Measurements from ENCODE around the gene PDLIM5.

PDLIM5 gene

DNA sequence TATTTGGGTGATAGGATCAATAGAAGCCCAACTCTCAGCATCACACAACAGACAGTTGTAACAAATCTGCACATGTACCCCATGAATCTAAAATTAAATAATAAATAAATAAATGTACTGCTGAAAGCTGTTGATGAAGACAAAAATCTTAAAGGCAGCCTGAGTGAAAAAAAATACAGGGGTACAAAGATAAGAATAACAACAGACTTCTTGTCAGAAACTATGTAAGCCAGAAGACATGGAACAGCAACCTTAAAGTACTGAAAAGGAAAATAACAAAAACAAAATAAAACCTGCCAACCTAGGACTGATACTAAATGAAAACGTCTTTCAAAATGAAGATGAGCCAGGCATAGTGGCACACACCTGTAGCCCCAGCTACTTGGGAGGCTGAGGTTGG lies 25.0 kb upstream of the PDLIM5 start:
- DNase-seq (ENCODE audit: extremely low read depth in 1 of 2, low read depth in 1 of 2), result no peak

DNA sequence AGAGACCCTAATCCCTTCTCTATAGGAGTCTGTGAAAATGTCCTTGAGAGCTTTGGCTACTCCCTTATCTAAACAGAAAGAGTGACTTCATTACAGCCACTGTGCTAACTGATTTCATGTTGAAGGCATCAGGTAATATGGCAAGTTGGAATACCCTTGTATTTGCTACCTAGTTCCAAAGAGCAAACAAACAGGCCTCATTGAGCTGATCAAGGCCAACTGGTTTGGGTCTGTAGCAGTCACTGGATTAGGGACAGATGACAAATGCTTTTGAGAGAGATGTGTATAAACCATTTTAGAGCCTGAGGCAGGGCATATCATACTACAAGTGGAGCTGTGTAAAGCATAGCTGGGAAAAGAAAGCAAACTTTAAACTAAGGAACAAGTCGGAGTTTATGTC lies 22.9 kb upstream of the PDLIM5 start:
- DNase-seq (ENCODE audit: extremely low read depth in 1 of 2, low read depth in 1 of 2), result no peak

DNA sequence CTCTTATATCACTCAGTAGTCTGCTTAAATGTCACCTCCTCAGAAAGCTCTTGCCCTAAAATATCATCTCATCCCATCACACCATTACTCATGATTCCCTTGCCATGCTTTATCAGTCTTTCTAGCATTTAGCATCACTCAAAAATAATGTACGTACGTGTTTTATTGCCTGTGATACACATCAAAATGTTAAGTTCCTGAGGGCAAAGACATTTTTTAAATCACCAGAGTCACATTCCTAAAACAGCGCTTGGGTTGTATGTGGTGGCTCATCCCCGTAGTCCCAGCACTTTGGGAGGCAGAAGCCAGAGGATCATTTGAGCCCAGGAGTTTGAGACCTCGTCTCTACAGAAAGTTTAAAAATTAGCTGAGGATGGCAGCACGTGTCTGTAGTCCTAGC lies 21.3 kb upstream of the PDLIM5 start:
- DNase-seq (ENCODE audit: extremely low read depth in 1 of 2, low read depth in 1 of 2), result no peak

DNA sequence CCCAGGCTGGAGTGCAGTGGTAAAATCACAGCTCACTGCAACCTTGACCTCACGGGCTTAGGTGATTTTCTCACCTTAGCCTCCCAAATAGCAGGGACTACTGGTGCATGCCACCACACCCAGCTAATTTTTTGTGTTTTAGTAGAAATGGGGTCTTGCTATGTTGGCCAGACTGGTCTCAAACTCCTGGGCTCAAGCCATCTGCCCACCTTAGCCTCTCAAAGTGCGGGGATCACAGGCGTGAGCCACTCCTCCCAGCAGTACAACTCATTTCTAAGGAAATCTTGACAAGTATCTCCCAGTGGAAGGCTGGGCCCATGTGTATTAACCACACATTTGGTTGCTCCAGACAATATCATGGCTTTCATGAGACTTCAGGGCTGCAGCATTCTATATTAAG lies 20.4 kb upstream of the PDLIM5 start:
- DNase-seq (ENCODE audit: extremely low read depth in 1 of 2, low read depth in 1 of 2), result no peak

DNA sequence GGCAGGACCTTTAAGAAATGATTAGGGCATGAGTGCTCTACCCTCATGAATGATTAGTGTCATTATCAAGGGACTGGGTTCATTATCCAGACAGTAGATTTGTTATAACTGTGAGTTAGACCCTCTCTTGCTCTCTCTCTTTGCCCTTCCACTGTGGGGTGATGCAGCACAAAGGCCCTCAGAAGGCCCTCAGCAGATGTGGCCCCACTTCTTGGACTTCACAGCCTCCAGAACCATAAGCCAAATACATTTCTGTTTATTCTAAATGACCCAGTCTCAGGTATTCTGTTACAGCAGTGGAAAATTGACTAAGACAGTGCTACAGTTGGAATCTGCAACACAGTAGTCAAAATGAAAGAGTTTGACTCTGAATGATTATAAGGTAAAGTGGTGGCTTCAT lies 17.2 kb upstream of the PDLIM5 start:
- DNase-seq (ENCODE audit: extremely low read depth in 1 of 2, low read depth in 1 of 2), result no peak

DNA sequence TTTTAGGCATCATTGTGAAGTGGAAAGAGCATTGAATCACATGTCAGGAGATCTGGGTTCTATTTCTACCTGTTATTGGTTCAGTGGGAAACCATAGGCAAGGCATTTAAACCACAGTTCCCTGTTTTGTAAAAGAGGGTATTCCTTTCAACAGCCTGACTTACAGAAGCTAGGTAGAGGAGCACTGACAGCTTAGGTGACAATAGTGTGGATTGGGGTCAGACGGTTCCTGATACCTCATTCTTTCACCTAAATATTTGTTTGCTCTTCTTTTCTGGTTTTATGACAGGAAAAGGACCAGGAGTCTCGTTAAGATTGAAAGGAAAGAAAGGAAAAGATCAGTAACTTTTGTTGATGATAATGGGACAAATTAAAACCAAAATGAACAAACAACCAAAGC lies 15.9 kb upstream of the PDLIM5 start:
- DNase-seq (ENCODE audit: extremely low read depth in 1 of 2, low read depth in 1 of 2), result no peak

DNA sequence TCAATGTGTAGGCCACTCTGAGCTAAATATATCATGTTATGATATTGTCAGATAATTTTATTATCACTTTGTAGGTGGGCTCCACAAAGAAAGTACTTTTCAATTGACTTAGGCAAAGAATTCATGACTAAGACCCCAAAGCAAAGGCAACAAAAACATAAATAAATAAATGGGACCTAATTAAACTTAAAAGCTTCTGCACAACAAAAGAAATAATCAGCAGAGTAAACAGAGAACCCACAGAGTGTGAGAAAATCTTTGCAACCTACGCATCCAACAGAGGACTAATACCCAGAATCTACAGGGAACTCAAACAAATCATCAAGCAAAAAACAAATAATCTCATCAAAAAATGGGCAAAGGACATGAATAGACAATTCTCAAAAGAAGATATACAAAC lies 15.2 kb upstream of the PDLIM5 start:
- no peak for DNase-seq (ENCODE audit: extremely low read depth in 1 of 2, low read depth in 1 of 2)

DNA sequence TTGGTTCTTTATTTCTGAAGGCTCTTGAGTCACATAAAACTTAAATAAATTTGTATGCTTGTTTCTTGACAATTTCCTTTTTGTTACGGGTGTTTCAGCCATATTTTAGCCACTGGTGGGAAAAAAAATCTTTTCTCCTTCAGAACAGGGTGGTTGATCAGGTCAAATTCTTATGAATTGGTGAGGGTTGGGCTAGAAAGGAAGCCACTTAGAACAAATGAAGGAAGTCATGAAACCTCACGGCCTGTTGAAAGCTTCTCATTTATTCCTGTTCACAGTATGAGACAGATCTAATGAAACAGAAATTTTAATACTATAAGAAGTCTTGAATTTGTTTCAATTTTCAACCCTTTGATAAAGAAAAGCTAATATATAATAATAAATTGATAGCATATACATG lies 12.1 kb upstream of the PDLIM5 start:
- no peak for DNase-seq (ENCODE audit: extremely low read depth in 1 of 2, low read depth in 1 of 2)

DNA sequence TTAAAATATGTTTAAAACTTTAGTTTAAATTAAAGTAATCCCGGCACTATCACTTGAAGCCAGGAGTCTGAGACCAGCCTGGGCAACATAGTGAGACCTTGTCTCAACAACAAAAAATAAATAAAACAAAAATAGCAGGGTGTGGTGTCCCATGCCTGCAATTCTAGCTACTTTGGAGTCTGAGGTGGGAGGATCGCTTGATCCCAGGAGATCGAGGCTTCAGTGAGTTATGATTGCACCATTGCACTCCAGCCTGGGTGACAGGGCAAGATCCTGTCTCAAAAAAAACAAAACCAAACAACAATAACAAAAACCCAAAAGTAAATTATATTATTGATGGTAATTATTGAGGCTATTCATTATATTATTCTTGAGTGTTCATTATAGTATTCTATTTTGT lies 9.9 kb upstream of the PDLIM5 start:
- no peak for DNase-seq (ENCODE audit: extremely low read depth in 1 of 2, low read depth in 1 of 2)

DNA sequence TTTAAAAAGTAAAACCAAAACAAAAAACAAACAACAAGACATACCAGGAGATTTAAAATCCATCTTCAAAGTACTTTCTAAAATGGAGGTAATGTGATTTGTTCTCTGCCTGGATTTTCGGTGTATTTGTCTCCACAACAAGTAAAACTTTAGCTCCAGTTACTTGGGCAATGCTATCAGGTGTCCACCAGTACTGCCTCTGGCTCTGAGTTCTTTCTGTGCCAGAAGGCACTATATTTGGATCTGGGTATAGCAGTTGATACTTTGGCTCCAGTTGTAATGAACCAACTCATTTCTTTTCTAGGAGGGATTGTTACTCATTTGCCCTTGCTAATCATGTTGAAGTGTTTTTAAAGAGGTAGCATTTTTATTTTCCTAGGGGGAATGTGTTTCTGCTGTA lies 9.5 kb upstream of the PDLIM5 start:
- no peak for DNase-seq (ENCODE audit: extremely low read depth in 1 of 2, low read depth in 1 of 2)

DNA sequence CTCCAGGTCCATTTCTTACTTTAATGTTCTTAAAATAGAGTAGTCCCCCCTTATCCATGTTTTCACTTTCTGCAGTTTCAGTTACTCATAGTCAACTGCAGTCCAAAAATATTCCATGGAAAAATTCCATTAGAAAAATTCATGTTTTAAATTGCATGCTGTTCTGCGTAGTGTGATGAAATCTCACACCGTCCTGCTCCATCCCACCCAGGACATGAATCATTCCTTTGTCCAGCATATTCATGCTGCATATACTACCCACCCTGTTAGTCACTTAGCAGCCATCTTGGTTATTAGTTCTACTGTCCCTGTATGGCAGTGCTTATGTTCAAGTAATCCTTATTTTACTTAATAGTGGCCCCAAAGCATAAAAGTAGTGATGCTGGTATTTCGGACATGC lies 5.4 kb upstream of the PDLIM5 start:
- no peak for DNase-seq (ENCODE audit: extremely low read depth in 1 of 2, low read depth in 1 of 2)

DNA sequence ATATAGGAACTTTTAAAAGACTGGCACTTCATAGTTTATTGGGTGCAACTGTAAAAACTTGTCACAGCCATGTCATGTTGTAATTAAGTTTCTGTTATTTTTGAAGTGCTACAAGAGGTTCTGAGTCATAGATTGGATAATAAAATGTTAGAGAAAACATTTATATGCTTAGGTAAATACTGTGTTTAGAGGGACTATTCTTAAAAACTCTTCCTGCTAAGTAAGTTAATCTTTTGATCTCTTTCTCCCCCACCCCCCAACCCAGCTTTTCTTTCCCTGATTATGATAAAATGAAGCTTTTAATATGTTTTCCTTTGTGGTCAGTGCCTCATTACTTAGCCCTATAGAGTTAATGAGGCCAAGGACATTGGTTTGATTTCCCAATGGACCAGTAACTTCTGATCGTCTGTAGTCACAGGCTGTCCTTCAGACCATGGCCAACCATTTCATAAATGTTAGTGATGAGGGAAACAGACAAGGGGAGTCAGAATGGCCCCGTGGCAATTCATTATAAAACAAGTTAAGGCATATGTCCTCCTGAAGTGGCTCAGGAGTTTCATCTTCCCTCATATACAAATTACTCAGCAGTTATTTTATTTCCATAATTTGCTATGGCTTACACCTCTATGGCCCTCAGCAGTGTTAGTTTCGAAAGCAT lies 3.9 kb upstream of the PDLIM5 start:
- DNase-seq (ENCODE audit: extremely low read depth in 1 of 2, low read depth in 1 of 2), result no peak

DNA sequence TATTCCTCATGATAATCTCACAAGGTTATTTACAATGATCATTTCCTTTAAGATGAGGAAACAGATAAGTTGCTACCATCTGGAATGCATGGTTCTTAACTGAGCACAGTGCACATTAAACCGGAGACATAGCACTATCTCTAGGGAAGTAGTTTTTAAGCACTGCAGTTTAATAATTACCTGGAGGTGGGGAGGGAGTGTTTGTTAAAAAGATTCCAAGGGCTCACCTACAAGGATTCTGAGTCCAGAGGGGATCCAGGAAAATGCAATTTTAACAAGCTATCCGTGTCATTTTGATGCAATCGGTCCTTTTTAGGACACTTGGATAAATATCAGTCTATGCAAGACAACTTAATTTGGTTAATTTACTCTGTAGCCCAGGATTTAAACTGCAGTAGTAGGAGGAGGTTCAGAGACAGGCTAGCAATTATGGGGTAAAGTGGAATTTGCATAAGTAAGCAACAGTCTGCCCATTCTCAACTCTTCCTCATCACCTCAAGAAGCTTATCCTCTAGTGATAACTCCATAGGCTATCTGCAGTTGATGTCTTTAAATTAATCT lies 2.8 kb upstream of the PDLIM5 start:
- DNase-seq (ENCODE audit: extremely low read depth in 1 of 2, low read depth in 1 of 2), result no peak

DNA sequence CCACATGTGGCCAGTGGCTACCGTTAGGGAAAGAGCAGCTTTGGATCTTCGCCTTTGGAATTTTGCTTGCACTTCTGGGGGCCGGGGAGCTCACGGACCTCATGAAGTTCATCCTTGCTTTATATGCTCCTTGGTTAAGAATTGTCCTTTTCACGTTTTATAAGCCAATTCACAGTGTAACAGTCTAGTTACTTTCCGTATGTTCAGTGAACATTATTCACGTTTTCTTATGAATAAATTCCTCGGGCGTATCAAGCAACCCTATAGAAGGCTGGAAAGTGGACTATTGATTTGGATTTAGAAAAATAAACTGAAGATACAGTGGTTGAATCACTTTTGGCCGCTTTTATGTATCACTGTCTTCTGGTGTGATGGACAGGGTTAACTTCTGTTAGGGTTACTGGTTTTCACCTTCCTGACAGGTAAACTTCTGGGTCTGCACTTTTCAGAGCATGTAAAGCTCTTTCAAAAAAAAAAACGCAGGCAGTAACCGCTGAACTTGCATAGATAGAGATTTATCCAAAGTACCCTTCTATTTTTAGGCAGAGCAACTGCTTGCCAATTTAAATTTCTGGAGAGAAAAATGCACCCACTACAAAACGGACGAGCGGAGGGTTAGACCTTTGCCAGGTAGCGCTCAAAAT lies 569 bp upstream of the PDLIM5 start:
- no peak for DNase-seq (ENCODE audit: extremely low read depth in 1 of 2, low read depth in 1 of 2)

DNA sequence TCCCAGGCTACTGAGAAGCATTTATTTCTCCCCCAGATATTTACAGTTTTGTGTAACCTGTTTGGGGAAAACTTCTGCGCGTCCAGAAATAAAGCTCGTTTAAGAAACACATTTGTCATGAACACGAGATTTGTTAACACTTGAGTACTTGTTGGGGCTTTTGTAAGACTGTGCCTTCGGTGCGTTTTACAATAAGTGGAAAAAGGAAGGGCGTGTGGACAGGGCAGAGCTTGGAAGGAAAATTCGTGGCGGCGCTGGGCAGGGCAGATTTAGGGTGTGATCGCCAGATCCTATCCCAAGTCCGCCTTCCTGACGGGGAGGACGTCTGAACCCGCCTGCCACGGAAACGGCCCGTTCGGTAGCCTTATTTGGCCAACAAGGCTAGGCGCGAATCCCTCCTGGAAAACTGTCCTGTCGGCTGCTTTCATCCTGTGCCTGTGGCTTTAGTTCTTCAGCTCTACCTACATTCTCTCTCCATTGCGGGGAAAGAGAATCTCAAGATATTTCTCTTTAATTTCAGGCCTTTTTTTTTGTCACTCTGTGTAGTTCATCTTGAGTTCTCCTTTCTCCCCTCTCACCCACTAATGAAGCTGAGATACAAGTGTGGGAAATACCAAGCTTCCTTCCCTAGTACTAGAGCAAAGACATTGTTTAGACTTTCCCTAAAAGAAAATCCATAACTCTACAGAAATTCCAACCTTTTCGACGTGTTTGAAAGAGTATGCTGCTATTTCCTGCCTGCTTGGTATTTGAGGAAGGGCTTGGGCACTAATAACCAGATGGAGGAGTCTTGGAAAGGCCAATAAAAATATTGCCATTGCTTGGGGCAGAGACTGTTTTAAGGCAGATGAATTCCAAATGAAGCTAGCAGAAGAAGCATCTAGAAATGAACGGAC lies 982 bp downstream of the PDLIM5 start:
- DNase-seq (ENCODE audit: extremely low read depth in 1 of 2, low read depth in 1 of 2), result no peak

DNA sequence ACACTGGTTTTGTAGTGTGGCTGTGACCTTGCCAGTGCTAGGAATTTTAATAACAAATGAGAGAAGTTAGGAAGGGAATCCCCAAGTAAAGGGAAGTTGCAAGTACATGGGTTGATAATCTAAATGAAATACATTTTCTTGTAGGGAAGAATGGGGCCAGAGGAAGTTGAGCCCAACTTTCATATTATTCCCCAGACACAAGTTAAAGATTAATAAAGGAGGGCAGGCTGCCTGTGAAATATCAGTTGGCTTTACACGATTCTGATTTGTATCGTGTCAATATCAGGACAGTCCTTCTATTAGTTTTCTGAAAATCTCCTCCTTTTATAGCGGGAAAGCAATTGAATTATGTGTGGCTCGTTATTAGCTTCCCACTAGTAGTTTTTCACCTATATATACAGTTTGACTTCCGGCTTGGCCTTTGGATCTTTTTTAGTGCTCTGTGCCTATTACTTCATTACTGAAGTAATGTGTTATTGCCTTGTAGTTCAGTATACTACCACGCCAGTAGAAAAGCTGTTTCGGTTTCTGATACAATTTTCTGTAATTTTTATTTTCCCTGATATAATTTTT lies 1.7 kb downstream of the PDLIM5 start:
- no peak for DNase-seq (ENCODE audit: extremely low read depth in 1 of 2, low read depth in 1 of 2)

DNA sequence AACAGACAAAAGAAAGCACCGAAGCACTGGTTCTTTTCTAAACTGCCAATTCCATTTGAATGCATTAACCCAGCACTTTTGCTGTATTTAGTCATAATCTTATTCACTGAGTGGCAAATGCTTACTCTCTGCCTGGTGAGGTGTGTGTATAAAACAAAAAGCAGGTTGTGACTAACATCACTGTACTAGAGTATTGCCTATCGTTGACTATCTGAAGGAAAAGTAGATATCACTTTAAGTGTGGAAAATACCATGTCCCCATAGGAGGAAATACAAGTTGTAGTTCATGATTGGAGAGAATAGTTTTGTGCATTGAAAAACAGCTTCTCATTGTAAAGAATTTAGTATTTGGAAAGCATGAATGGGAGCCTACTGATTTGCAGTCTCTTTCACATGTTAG lies 2.7 kb downstream of the PDLIM5 start:
- no peak for DNase-seq (ENCODE audit: extremely low read depth in 1 of 2, low read depth in 1 of 2)

DNA sequence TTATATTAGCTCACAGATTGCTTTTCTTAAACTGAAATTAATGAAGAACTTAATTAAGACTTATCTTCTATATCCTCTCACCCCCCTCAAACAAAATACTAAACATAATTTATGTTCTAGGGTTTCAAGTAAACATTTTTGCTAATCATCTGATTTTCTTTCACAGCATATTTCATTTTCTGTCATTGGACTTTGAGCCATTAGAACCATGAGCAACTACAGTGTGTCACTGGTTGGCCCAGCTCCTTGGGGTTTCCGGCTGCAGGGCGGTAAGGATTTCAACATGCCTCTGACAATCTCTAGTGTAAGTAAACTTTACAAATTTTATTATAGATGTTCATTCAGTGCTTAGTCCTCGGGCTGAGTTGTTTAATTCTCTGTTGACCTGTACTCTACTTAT lies 3.3 kb downstream of the PDLIM5 start:
- DNase-seq (ENCODE audit: extremely low read depth in 1 of 2, low read depth in 1 of 2), result no peak

DNA sequence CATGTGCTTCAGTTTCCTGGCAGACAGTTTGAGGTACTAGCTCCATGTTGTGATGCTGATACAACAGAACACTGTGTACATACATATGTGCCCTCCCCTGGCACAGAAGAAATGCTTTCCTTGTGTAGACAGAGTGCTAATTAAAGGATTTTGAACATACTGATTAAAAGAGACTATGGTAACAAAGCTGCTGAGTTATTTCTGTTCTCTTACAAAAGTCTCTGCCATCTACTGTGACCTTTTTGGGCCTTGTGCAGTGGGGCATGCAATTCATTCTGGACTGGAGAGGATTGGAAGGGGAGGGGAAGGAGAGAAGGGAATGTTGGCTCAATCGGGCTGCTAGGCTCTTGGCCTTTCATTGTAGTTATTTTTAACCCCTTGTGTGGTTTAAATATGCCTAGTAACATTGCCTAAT lies 6.0 kb downstream of the PDLIM5 start:
- DNase-seq (ENCODE audit: extremely low read depth in 1 of 2, low read depth in 1 of 2), result no peak

DNA sequence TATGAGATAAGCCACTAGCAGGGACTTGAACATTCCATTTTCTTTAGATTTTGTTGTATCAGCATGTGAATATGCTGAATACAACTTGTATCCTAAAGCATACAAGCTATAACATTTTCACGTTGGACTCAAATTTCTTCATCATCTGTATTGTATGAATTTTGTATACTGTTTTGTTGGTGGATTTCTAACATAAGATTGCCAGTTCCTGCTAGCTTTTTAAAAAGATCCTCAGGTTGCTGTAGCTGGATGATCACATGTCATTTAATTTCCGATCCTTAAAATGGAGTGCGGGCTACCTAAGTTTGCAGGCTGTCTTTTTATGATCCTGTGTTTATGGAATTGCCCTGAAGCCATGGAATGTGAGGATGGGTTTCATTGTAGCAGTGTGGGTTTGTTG lies 6.9 kb downstream of the PDLIM5 start:
- DNase-seq (ENCODE audit: extremely low read depth in 1 of 2, low read depth in 1 of 2), result no peak

DNA sequence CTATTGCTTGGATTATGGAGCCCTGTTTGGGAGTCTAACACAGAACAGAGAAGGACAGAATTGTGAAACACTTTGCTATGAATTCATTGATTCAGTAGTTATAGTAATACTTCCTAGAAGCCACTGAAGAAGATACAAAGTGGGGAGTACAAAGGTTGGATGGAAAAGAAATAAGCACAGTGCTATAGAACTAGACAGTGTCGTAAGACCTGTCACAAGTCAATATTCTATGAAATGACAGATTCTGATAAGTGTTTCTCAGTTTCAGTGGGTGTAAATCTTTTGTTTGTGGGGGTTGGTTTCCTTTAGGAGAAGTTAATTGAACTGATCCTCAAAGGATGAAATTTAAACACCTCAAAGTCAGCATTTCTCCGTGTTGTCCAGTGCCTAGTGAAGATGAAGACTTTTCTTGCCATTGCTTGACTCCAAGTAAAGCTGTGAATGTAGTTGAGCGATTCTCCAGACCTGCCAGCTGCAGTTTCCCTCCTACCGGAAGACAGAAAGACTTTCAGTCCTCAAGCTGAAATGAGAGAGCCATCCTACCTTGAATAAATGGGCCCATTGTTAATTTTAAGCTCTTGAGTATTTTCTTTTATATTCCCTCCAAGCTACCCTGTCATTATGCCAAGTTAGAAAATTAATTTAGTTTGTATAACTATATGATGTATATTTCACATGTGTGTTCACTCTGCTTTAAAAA lies 7.9 kb downstream of the PDLIM5 start:
- no peak for DNase-seq (ENCODE audit: extremely low read depth in 1 of 2, low read depth in 1 of 2)
